ENCODE measurements around the gene ERGIC1. TPM values are rescaled to one million over a fixed set of nuclear protein-coding genes. Genes with fewer than 3 reads are reported as not detected.

The ERGIC1 gene
- total RNA-seq, 2 donors from 2014 or later, result 173 to 191 TPM

GRCh38 chr5:172939071-172939470 is 105.0 kb downstream of the ERGIC1 start:
- no peak overlapping the region for H3K27ac ChIP-seq
- H3K4me1 ChIP-seq, result no peaks in the 10 kb centered on the region
- no peak for DNase-seq
- intact Hi-C loops (cut with DNase I), result loop anchor here (10.0 kb wide), 1 partner anchor 474 kb away; no protein-coding TSS in a partner anchor
- no peak overlapping the region for H3K4me3 ChIP-seq
- no peaks in the 10 kb centered on the region for H3K27me3 ChIP-seq
- TF ChIP-seq CTCF (IDR thresholded peaks at IDR 0.05), result no peak
- no peaks in the 10 kb centered on the region for H3K36me3 ChIP-seq
- no peak overlapping the region for H3K9ac ChIP-seq (ENCODE audit: low read depth in 2 of 2, low read length in 2 of 2)
- H3K9me3 ChIP-seq, result no peaks in the 10 kb centered on the region

GRCh38 chr5:172939611-172940267 is 105.7 kb downstream of the ERGIC1 start:
- no peak overlapping the region for H3K27ac ChIP-seq
- H3K4me1 ChIP-seq, result no peaks in the 10 kb centered on the region
- H3K4me3 ChIP-seq, result no peak overlapping the region
- no peak overlapping the region for H3K9ac ChIP-seq (ENCODE audit: low read depth in 2 of 2, low read length in 2 of 2)
- no peaks in the 10 kb centered on the region for H3K27me3 ChIP-seq
- no peaks in the 10 kb centered on the region for H3K9me3 ChIP-seq
- DNase-seq, result no peak
- intact Hi-C loops (cut with DNase I), result loop anchor here (10.0 kb wide), 1 partner anchor 475 kb away; no protein-coding TSS in a partner anchor
- TF ChIP-seq CTCF (IDR thresholded peaks at IDR 0.05), result no peak
- no peaks in the 10 kb centered on the region for H3K36me3 ChIP-seq

GRCh38 chr5:172940268-172941066 is 106.4 kb downstream of the ERGIC1 start:
- H3K27ac ChIP-seq, result no peak overlapping the region
- TF ChIP-seq CTCF (IDR thresholded peaks at IDR 0.05), result no peak
- no peaks in the 10 kb centered on the region for H3K4me1 ChIP-seq
- no peaks in the 10 kb centered on the region for H3K9me3 ChIP-seq
- H3K36me3 ChIP-seq, result no peaks in the 10 kb centered on the region
- DNase-seq, result no peak
- intact Hi-C loops (cut with DNase I), result no loop called here
- H3K4me3 ChIP-seq, result no peak overlapping the region
- H3K27me3 ChIP-seq, result no peaks in the 10 kb centered on the region
- no peak overlapping the region for H3K9ac ChIP-seq (ENCODE audit: low read depth in 2 of 2, low read length in 2 of 2)

GRCh38 chr5:172941067-172941516 is 107.0 kb downstream of the ERGIC1 start:
- no peak for TF ChIP-seq CTCF (IDR thresholded peaks at IDR 0.05)
- Histone ChIP-seq H3K4me1 (no peaks in the 10 kb centered on the region), H3K36me3 (no peaks in the 10 kb centered on the region), H3K27me3 (no peaks in the 10 kb centered on the region), H3K9ac (ENCODE audit: low read depth in 2 of 2, low read length in 2 of 2) (no peak overlapping the region), H3K9me3 (no peaks in the 10 kb centered on the region), H3K4me3 (no peak overlapping the region), H3K27ac (no peak overlapping the region)
- DNase-seq, result no peak
- intact Hi-C loops (cut with DNase I), result no loop called here

- TF ChIP-seq CTCF (IDR thresholded peaks at IDR 0.05), result no peak
- Histone ChIP-seq H3K9me3 (no peaks in the 10 kb centered on the region), H3K9ac (ENCODE audit: low read depth in 2 of 2, low read length in 2 of 2) (no peak overlapping the region), H3K36me3 (no peaks in the 10 kb centered on the region), H3K4me1 (no peaks in the 10 kb centered on the region), H3K4me3 (no peak overlapping the region), H3K27me3 (no peaks in the 10 kb centered on the region), H3K27ac (no peak overlapping the region)
- intact Hi-C loops (cut with DNase I), result no loop called here
- DNase-seq, result no peak
These were observed 108.5 kb downstream of the ERGIC1 start for GRCh38 chr5:172942556-172942955.
